ENCODE data around the gene ELK3. TPM values are rescaled to one million over a fixed set of nuclear protein-coding genes. Genes with fewer than 3 reads are reported as not detected.

Gene ELK3
- polyA plus RNA-seq, 3 donors: 12.1 to 14.9 (median 14.6) TPM

DNA sequence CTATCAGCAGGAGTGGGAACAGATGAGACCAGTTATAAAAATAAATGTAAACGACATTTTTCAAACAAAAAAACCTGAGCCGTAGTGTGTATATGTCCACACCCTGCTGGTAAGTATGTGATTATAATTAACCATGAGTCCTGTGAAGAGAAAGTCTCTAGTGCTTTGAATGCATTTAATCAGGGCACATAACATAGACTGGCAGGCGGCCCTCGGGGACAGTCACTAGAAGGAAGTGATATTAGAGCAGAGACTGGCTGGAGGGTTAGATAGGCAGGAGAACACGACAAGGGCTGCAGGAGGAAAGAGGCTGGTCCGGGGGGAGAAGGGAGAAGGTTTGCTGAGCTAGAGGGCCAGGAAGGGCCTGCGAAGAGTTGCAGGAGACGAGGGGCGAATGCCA, 23.8 kb upstream of the ELK3 start:
- H2AFZ ChIP-seq (ENCODE audit: insufficient read depth, low read depth, low read length, poor library complexity, severe bottlenecking): peak overlapping the region; percentile 48
- 3% methylated on average over 6 of the region's 9 CpGs for WGBS (ENCODE audit: insufficient coverage)
- peaks cover 26% of the 10 kb centered on the region for H3K4me1 Mint-ChIP-seq
- no peaks in the 10 kb centered on the region for H3K27me3 ChIP-seq (ENCODE audit: control insufficient read depth in 2 of 2, insufficient read depth in 2 of 2, low read length in 2 of 2)
- intact Hi-C loops (cut with micrococcal nuclease): no loop called here
- no peaks in the 10 kb centered on the region for H3K9me3 ChIP-seq (replicated peaks in 1 of 2; ENCODE audit: control insufficient read depth in 1 of 2, insufficient read depth in 1 of 2, low read length in 2 of 2)
- H3K4me3 Mint-ChIP-seq: peak overlapping the region in 1 of 2 donors; percentile 56
- peak in 2 of 3 donors; percentile 18 to 39 for DNase-seq
- H3K4me2 ChIP-seq (replicated peaks; ENCODE audit: extremely low read depth, low read length, poor library complexity, severe bottlenecking): no peak overlapping the region
- peaks cover 0 to 2% (median 0%) of the 10 kb centered on the region in 7 donors for H3K9me3 Mint-ChIP-seq
- no peak overlapping the region for H3K27ac ChIP-seq (ENCODE audit: low read depth in 1 of 2, low read length in 2 of 2)
- no peaks in the 10 kb centered on the region for H4K20me1 ChIP-seq (ENCODE audit: insufficient read depth, low read length)
- no peaks in the 10 kb centered on the region for H3K36me3 ChIP-seq (replicated peaks in 1 of 2; ENCODE audit: control insufficient read depth in 1 of 2, insufficient read depth in 2 of 2, low read length in 2 of 2)
- H3K4me1 ChIP-seq (ENCODE audit: control insufficient read depth in 1 of 2, insufficient read depth in 2 of 2, low read length in 2 of 2): peaks cover 8 to 13% of the 10 kb centered on the region in 2 donors
- H3K79me2 ChIP-seq (ENCODE audit: insufficient read depth, low read length): no peaks in the 10 kb centered on the region
- peak overlapping the region in 1 of 7 donors; percentile 14 for H3K27ac Mint-ChIP-seq
- TF ChIP-seq, protein P1, sequence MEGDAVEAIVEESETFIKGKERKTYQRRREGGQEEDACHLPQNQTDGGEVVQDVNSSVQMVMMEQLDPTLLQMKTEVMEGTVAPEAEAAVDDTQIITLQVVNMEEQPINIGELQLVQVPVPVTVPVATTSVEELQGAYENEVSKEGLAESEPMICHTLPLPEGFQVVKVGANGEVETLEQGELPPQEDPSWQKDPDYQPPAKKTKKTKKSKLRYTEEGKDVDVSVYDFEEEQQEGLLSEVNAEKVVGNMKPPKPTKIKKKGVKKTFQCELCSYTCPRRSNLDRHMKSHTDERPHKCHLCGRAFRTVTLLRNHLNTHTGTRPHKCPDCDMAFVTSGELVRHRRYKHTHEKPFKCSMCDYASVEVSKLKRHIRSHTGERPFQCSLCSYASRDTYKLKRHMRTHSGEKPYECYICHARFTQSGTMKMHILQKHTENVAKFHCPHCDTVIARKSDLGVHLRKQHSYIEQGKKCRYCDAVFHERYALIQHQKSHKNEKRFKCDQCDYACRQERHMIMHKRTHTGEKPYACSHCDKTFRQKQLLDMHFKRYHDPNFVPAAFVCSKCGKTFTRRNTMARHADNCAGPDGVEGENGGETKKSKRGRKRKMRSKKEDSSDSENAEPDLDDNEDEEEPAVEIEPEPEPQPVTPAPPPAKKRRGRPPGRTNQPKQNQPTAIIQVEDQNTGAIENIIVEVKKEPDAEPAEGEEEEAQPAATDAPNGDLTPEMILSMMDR (IDR thresholded peaks at IDR 0.05): no peak
- no peak overlapping the region for H3K9ac ChIP-seq (ENCODE audit: insufficient read depth, low read length, poor library complexity, severe bottlenecking)
- no peak overlapping the region for H3K4me3 ChIP-seq (replicated peaks in 1 of 3; ENCODE audit: low read depth in 2 of 3, low read length in 3 of 3)
- peaks cover 2 to 6% (median 2%) of the 10 kb centered on the region in 3 donors for H3K27me3 Mint-ChIP-seq (ENCODE audit: low read depth in 3 of 3)
- H3K36me3 Mint-ChIP-seq: no peaks in the 10 kb centered on the region

DNA sequence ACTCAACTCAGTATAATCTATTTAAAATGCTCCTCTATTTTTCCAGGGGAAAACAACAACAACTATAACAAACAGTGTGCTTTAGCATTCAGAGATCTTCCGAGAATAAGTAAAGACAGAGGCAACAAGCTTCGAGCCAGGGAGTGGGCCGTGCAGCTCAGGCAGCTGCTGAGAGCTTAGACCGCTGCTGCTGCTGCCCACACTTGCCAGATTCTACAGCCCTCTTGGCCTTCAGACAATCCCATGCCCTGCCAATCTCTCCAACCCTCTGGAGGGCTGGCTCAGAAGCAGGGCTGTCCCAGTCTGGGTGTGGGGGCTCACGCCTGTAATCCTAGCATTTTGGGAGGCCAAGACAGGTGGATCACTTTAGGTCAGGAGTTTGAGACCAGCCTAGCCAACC, 23.4 kb upstream of the ELK3 start:
- no peaks in the 10 kb centered on the region for H3K36me3 ChIP-seq (replicated peaks in 1 of 2; ENCODE audit: control insufficient read depth in 1 of 2, insufficient read depth in 2 of 2, low read length in 2 of 2)
- H3K27me3 ChIP-seq (ENCODE audit: control insufficient read depth in 2 of 2, insufficient read depth in 2 of 2, low read length in 2 of 2): no peaks in the 10 kb centered on the region
- peaks cover 8 to 18% of the 10 kb centered on the region in 2 donors for H3K4me1 ChIP-seq (ENCODE audit: control insufficient read depth in 1 of 2, insufficient read depth in 2 of 2, low read length in 2 of 2)
- no peak overlapping the region for H3K9ac ChIP-seq (ENCODE audit: insufficient read depth, low read length, poor library complexity, severe bottlenecking)
- H3K9me3 ChIP-seq (replicated peaks in 1 of 2; ENCODE audit: control insufficient read depth in 1 of 2, insufficient read depth in 1 of 2, low read length in 2 of 2): no peaks in the 10 kb centered on the region
- Mint-ChIP-seq H3K4me1 (peaks cover 29% of the 10 kb centered on the region), H3K9me3 (peaks cover 0 to 2% (median 0%) of the 10 kb centered on the region in 7 donors), H3K27ac (peak overlapping the region in 1 of 7 donors; percentile 46), H3K36me3 (no peaks in the 10 kb centered on the region), H3K4me3 (peak overlapping the region in 1 of 2 donors; percentile 56), H3K27me3 (ENCODE audit: low read depth in 3 of 3) (peaks cover 2 to 6% (median 2%) of the 10 kb centered on the region in 3 donors)
- WGBS (ENCODE audit: insufficient coverage): 74% methylated on average over 4 of the region's 5 CpGs
- H2AFZ ChIP-seq (ENCODE audit: insufficient read depth, low read depth, low read length, poor library complexity, severe bottlenecking): peak overlapping the region; percentile 48
- no peaks in the 10 kb centered on the region for H3K79me2 ChIP-seq (ENCODE audit: insufficient read depth, low read length)
- no peak overlapping the region for H3K27ac ChIP-seq (ENCODE audit: low read depth in 1 of 2, low read length in 2 of 2)
- no peak overlapping the region for H3K4me2 ChIP-seq (replicated peaks; ENCODE audit: extremely low read depth, low read length, poor library complexity, severe bottlenecking)
- intact Hi-C loops (cut with micrococcal nuclease): no loop called here
- H3K4me3 ChIP-seq (replicated peaks in 1 of 3; ENCODE audit: low read depth in 2 of 3, low read length in 3 of 3): no peak overlapping the region
- H4K20me1 ChIP-seq (ENCODE audit: insufficient read depth, low read length): no peaks in the 10 kb centered on the region
- TF ChIP-seq, protein P1 (IDR thresholded peaks at IDR 0.05): no peak
- no peak for DNase-seq

Data from CD14-positive monocyte (primary cell).